Astrocyte of the cerebellum (primary cell): ENCODE results near the gene TNS3.
"Not testable (repeated sequence)": the region's sequence is repeated elsewhere in the genome, so short reads cannot be mapped to it uniquely, and the experiment has no call there.

Experiments used
- DNase-seq: peaks from one replicate; pipeline ENCODE4 v3.0.0-alpha.2; 2011; ENCODE audit warnings: low read depth
- H3K4me3 ChIP-seq: 2 replicates; pipeline ENCODE4 v1.5.1; 2011; ENCODE audit warnings: mild to moderate bottlenecking, low read depth, low read length, moderate library complexity
- in situ Hi-C: cut with HindIII; loops from 2 replicates; pipeline ENCODE4 v1.10.0; 2017; ENCODE audit warnings: low sequenced_read_pairs
- TF ChIP-seq, protein P1 (sequence below): IDR thresholded peaks from 2 replicates; pipeline ENCODE4 v1.5.1; 2012; ENCODE audit warnings: low read length, low read depth, moderate library complexity, mild to moderate bottlenecking; ENCODE audit errors: missing control alignments

Gene TNS3

DNA sequence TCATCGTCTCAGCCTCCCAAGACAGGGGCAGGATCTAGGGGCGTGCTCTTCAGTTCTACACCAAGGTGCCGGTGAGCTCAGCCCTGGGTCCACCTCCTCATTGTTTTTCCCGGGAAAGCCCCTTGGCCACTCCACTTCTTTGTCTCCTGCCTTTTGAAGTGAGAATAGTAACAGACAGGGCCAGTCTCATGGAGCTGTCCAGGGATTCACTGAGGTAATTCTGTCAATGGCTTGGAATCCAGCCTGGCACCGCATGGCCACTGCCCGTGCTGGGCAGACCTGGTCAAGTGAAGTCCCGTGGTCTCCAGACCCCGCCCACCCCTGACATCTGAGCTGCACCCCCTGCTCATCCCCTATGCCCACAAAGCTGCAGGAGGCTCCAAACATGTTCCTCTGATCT lies 138.9 kb downstream of the TNS3 start:
- no peak for DNase-seq
- no peak overlapping the region for H3K4me3 ChIP-seq
- in situ Hi-C loops, result no loop called here
- TF ChIP-seq, protein P1, sequence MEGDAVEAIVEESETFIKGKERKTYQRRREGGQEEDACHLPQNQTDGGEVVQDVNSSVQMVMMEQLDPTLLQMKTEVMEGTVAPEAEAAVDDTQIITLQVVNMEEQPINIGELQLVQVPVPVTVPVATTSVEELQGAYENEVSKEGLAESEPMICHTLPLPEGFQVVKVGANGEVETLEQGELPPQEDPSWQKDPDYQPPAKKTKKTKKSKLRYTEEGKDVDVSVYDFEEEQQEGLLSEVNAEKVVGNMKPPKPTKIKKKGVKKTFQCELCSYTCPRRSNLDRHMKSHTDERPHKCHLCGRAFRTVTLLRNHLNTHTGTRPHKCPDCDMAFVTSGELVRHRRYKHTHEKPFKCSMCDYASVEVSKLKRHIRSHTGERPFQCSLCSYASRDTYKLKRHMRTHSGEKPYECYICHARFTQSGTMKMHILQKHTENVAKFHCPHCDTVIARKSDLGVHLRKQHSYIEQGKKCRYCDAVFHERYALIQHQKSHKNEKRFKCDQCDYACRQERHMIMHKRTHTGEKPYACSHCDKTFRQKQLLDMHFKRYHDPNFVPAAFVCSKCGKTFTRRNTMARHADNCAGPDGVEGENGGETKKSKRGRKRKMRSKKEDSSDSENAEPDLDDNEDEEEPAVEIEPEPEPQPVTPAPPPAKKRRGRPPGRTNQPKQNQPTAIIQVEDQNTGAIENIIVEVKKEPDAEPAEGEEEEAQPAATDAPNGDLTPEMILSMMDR, result no peak

DNA sequence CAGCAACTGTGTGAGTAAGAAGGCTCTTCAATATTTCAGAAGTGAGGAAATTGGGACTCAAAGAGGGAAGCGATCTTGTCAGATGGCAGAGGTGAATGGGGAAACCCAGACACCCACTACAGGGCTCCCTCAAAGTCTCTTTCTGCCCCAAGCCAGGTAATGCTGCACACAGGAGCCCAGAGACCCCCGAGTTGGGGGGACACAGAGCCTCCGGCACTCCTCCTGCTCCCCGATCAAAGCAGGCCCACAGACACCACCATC lies 139.4 kb downstream of the TNS3 start:
- no peak overlapping the region for H3K4me3 ChIP-seq
- in situ Hi-C loops, result no loop called here
- no peak for DNase-seq
- TF ChIP-seq, protein P1, result no peak

DNA sequence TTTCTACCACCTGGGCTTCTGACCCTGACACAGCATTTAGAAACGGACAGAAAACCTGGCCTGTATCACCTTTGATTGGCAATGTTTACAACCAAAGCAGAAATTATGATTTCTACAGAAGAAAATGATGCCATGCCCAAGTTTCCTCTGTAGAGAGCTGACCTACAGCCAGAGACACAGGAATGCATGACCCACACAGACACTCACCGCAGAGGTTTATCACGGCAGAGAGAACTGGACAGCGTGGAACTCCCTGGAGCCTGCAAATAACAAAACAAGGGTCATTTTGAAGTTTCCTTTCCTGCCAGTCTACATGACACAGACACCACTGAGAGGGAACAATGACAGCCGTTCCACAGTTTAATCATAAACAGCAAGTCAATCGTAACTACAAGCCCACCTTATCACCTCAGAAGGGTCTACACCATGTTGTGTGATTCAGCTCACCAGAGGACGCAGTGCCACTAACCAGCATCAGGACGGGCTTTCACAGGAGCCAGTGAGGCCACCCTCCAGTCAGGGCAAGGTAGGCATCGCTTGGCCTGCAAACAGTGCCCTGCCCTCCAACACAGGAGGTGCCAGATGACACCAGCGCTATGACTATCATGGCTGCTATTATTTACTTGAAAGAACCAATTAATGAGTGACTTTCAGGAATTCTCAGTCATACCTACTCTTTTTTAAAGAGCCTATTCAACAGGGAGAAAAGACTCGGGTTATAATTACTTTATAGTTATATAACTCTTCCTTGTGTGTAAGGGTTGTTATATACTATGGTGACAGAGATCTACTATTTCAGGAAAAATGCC lies 139.9 kb downstream of the TNS3 start:
- no peak for DNase-seq
- TF ChIP-seq, protein P1, result no peak
- no peak overlapping the region for H3K4me3 ChIP-seq
- in situ Hi-C loops, result no loop called here

DNA sequence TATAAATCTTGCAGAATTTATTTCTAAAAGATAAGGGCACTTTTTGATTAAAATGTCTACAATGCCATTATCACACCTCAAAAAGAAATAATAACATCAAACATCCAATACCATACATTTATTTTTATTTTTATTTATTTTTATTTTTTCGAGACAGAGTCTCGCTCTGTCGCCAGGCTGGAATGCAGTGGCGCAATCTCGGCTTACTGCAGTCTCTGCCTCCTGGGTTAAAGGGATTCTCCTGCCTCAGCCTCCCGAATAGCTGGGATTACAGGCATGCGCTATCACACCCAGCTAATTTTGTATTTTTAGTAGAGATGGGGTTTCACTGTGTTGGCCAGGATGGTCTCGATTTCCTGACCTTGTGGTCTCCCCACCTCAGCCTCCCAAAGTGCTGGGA lies 140.9 kb downstream of the TNS3 start:
- DNase-seq, in situ Hi-C loops: not testable (repeated sequence)

DNA sequence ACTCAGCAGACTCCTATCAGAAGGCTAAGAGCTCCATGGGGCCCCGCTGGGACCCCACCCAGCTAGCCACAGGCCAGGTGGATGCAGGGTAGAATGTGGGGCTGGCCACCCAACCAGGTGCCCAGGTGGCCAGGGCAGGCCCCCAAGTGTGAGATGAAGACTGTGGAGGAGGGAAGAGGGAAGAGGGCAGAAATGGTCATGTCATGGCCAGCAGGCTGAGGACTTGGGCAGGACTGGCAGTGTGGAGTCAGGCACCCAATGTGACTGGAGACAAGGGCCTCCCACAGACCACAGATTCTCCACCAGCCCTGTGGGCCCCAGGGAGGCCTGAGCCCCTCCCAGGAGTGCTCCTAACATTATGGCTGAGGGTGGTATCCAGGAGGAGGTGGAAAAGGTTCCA lies 141.6 kb downstream of the TNS3 start:
- DNase-seq, result no peak
- in situ Hi-C loops, result no loop called here
- TF ChIP-seq, protein P1, result no peak
- H3K4me3 ChIP-seq, result no peak overlapping the region

More for the DNA sequence above, 140.9 kb downstream of the TNS3 start:
- H3K4me3 ChIP-seq, result not testable (repeated sequence)

DNA sequence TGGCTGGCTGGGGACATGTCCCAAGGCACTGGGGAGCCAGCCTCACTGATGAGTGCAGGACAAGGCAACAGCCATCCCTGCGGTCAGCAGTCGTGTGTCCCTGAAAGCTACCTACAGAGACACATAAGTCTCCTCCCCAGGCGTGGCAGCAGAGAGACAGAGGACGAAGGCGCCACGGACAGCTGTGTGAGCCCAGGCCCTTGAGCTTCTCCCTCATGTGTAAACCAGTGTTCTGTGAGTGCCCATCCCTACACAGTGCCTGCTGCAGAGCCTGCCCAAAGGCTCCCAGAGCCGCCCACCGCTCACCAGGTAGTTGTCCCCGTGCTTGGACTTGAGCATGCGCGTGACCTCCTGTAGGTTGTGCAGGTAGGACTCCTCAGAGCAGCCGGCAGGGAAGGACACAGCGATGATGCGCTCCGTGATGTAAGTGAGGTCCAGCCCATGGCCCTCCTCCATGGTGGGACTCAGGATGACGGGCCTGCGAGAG lies 142.7 kb downstream of the TNS3 start:
- in situ Hi-C loops, result no loop called here
- no peak for DNase-seq
- TF ChIP-seq, protein P1, result no peak
- H3K4me3 ChIP-seq, result no peak overlapping the region

DNA sequence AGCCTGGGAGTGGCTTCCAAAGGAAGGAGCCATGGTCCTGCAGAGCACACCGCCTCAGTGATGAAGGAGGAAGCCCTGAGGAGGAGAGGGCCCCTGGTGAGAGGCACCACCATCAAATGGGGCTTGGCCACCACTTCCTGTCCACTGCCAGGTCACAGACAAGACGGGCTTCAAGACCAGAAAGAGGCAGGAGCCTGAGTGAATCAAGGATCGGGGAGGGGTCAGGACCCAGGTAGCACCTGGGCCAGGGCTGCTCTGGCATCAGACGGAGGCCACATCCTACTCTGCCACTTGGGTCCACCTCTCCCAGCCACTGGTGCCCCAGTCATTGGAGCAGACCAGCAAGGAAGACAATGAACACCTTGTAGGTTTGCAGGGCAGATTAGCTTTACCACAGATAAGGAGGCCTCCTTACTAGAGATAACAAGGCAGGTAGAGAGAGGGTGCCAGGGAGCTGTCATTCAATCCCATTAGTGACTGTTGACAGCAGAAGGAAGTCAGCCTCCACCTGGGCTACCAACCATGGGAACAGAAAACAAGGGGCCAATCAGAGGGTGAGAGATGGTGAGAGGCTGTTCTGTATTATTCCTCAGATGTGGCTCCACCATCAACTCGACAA lies 143.4 kb downstream of the TNS3 start:
- TF ChIP-seq, protein P1, result no peak
- no peak for DNase-seq
- in situ Hi-C loops, result no loop called here
- H3K4me3 ChIP-seq, result no peak overlapping the region
